Duodenal mucosa (tissue), 2 donors: ENCODE results near the gene QRICH2.
"Not testable (repeated sequence)": the region's sequence is repeated elsewhere in the genome, so short reads cannot be mapped to it uniquely, and the experiment has no call there.

ENCODE experiments used
- H3K27ac ChIP-seq: one replicate; pipeline ENCODE4 v1.7.0; 2013; ENCODE audit warnings: low read depth, low read length
- H3K27me3 ChIP-seq, 2 donors: one replicate each; pipeline ENCODE4 v1.7.0; 2013; ENCODE audit warnings: low read length in 2 of 2, control low read depth in 1 of 2; ENCODE audit not compliant: insufficient read depth in 2 of 2, control insufficient read depth in 1 of 2
- H3K36me3 ChIP-seq, 2 donors: one replicate each; pipeline ENCODE4 v1.7.0; 2013; ENCODE audit warnings: low read length in 2 of 2, control low read depth in 1 of 2; ENCODE audit not compliant: insufficient read depth in 2 of 2, control insufficient read depth in 1 of 2
- H3K4me1 ChIP-seq, 2 donors: one replicate each; pipeline ENCODE4 v1.7.0; 2013; ENCODE audit warnings: low read length in 2 of 2, control low read depth in 1 of 2; ENCODE audit not compliant: insufficient read depth in 2 of 2, control insufficient read depth in 1 of 2
- H3K4me3 ChIP-seq, 2 donors: one replicate each; pipeline ENCODE4 v1.7.0; 2013; ENCODE audit warnings: low read length in 2 of 2, low read depth in 1 of 2
- H3K9ac ChIP-seq, 2 donors: one replicate each; pipeline ENCODE4 v1.7.0; 2013; ENCODE audit warnings: low read length in 2 of 2, low read depth in 1 of 2
- H3K9me3 ChIP-seq, 2 donors: one replicate each; pipeline ENCODE4 v1.7.0; 2013; ENCODE audit warnings: low read length in 2 of 2, control low read depth in 1 of 2; ENCODE audit not compliant: control insufficient read depth in 1 of 2

QRICH2 gene

DNA sequence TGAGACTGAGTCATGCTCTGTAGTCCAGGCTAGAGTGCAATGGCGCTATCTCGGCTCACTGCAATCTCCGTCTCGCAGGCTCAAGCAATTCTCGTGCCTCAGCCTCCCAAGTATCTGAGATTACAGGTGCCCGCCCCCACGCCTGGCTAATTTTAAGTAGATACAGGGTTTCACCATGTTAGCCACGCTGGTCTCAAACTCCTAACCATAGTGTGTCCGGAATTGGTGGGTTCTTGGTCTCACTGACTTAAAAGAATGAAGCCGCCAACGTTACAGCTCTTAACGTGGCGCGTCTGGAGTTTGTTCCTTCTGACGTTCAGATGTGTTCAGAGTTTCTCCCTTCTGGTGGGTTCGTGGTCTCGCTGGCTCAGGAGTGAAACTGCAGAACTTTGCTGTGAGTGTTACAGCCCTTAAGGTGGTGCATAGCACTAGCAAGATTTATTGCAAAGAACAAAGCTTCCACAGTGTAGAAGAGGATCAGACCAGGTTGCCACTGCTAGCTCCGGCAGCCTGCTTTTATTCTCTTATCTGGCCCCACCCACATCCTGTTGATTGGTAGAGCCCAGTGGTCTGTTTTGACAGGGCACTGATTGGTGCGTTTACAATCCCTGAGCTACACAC is 51.5 kb downstream of the QRICH2 start:
- H3K4me3 ChIP-seq, H3K27ac ChIP-seq, H3K9ac ChIP-seq, H3K9me3 ChIP-seq, H3K36me3 ChIP-seq, H3K27me3 ChIP-seq: not testable (repeated sequence)
- peaks cover 40 to 42% of the 10 kb centered on the region in 2 donors for H3K4me1 ChIP-seq

DNA sequence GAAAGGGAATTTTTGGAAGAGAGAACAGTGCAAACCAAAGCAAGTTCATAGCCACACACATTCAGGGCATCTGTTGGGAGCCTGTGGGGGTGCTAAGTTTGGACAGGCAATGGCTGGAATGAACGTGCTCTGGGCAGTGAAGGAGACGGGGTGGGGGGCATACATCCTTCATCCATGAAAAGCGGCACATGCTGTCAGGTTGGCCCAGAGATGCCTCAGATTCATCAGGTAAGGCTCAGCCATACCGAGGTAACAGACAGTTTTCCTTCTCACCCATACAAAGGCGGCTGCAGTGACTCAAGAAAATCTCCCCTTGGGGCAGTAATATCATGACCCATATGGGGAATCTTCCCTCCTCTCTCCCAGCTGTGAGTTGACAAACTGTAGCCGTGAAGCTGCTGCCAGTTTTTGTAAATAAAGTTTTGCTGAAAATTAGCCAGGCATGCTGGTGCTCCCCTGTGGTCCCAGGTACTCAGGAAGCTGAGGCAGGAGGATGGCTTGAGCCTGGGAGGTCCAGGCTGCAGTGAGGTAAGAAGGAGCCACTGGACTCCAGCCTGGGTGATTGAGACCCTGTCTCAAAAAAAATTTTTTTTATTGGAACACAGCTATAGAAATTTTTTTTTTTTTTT is 52.2 kb downstream of the QRICH2 start:
- peaks cover 38 to 45% of the 10 kb centered on the region in 2 donors for H3K4me1 ChIP-seq

DNA sequence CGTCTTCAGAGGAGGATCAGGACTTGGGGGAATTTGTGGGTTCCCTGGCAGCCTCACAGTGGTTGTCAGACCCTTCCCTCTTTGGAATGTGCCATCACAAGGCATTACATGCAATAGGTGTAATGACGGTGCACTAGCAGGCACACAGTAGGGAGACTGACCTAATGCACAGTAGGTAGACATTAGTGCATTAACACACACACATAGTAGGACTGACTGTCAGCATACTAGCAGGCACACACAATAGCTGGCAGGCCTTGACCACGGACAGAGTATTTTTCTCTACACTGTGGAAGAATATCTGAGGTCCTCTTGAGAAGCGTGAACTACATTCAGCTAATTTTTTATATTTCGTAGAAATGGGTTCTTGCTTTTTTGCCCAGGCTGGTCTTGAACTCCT is 53.8 kb downstream of the QRICH2 start:
- Histone ChIP-seq H3K4me1 (peaks cover 26 to 32% of the 10 kb centered on the region in 2 donors), H3K4me3 (no peak overlapping the region), H3K36me3 (no peaks in the 10 kb centered on the region), H3K9ac (no peak overlapping the region), H3K27me3 (no peaks in the 10 kb centered on the region), H3K27ac (no peak overlapping the region), H3K9me3 (no peaks in the 10 kb centered on the region)

More for the DNA sequence above, 52.2 kb downstream of the QRICH2 start:
- Histone ChIP-seq H3K4me3 (no peak overlapping the region), H3K27ac (no peak overlapping the region), H3K9me3 (no peaks in the 10 kb centered on the region), H3K9ac (no peak overlapping the region), H3K27me3 (no peaks in the 10 kb centered on the region), H3K36me3 (no peaks in the 10 kb centered on the region)

DNA sequence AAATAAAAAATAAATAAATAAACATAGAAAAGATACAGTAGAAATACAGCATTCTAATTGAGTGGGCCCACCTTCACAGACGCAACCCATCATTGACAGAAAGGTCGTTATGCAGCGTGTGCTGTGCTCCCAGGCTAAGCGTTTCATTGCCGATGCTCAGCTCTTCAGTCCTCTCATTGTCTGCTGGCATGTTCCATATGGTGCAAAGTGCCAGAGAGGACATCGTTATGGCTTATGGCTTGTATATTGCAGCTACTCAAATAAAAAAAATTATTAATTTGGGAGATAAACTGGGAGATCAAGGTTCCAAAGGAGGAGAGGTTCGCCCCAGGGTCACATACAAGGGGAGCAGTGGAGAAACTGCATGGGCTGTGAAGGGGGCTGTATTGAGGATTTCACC is 54.2 kb downstream of the QRICH2 start:
- Histone ChIP-seq H3K27ac (no peak overlapping the region), H3K9me3 (no peaks in the 10 kb centered on the region), H3K9ac (no peak overlapping the region), H3K27me3 (no peaks in the 10 kb centered on the region), H3K36me3 (no peaks in the 10 kb centered on the region), H3K4me3 (no peak overlapping the region), H3K4me1 (peaks cover 26 to 31% of the 10 kb centered on the region in 2 donors)

DNA sequence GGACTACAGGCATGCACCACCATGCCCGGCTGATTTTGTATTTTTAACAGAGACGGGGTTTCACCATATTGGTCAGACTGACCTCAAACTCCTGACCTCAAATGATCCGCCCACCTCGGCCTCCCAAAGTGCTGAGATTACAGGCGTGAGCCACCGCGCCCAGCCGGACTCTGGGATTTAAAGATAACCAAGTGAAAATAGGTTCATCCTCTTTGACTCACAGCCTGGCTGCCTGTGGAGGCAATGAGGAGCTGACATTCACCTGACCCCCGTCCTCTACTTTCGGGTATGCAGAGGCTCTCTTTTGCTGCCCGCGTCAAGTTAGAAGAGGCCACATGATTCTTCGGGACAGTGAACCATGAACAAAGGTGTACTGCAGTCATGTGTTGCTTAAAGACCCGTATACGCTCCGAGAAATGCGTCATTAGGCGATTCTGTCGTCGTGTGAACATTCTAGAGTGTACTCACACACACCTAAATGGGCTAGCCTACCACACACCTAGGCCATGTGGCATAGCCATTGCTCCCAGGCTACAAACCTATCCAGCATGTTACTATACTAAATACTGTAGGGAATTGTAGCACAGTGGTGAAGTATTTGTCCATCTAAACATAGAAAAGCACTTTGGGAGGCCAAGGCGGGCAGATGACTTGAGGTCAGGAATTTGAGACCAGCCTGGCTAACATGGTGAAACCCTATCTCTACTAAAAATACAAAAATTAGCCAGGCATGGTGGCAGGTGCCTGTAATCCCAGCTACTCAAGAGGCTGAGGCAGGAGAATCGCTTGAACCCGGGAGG is 54.9 kb downstream of the QRICH2 start:
- H3K4me1 ChIP-seq: peaks cover 25 to 26% of the 10 kb centered on the region in 2 donors
- H3K4me3 ChIP-seq, H3K9ac ChIP-seq, H3K27me3 ChIP-seq, H3K36me3 ChIP-seq, H3K27ac ChIP-seq, H3K9me3 ChIP-seq: not testable (repeated sequence)

DNA sequence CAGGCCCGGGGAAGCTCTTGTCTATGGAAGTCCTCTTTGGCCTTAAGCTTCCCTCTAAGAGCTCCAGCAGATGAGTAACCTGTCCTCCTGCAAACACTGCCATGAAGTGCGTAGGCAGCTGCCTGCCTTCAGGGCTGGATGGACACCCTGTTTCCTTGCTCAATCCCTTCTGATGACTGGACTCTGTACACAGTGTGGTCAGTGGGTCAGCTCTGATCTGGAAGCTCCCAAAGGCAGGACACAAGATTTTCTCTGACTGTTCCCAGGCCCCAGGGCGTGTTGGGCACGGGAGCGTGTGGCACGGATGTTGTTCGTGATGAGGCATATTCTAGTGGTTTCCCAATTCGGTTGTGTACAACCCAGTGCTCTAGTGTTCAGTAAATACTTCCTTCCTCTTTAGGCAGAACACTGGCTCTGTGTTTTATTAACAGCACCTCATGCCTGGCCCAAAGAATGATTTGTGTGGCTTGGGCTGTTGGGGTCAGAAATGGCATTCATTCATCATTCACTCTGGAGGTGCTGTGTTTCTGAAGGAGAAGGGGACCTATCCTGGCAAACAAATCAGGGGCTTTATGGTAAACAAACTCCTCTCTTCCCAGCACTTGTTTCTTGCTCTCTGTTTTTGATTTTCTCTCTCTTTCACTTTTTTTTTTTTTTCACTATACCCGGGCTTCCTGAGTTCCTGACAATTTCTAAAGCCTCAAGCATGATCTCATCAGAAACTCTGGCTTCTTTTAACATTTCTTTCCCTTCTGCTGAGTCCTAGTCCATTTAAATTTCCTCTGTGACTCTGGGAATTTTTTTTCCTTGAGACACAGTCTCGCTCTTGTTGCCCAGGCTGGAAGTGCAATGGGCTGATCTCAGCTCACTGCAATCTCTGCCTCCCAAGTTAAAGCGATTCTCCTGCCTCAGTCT is 55.8 kb downstream of the QRICH2 start:
- Histone ChIP-seq H3K9ac (peak overlapping the region in 1 of 2 donors; percentile 52), H3K27ac (no peak overlapping the region), H3K4me3 (peak overlapping the region in 1 of 2 donors; percentile 10)

DNA sequence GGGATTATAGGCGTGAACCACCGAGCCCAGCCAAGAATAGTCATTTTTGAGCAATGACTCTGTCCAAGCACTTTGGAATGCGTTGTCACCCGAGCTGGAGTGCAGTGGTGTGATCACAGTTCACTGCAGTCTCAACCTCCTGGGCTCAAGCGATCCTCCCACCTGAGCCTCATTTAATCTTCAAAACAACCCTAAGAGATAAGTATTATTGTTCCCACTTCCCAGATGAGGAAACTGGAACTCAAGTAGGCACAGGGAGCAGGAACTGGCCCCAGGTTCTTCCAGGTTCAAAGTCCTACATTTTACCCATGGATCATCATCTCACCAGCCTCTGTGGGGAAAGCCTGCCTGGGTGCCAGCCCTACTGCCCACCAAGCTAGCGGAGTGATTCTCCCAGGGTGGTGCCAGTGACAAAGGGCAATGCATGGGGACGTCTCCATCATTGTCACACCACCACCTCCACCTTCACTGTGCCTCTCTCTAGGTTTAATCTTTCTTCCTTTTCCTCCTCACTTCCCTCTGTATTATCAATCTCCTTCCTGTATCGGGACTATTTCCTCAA is 56.5 kb downstream of the QRICH2 start:
- H3K27me3 ChIP-seq: no peaks in the 10 kb centered on the region
- no peak overlapping the region for H3K27ac ChIP-seq
- peak overlapping the region in 1 of 2 donors; percentile 10 for H3K4me3 ChIP-seq
- H3K36me3 ChIP-seq: no peaks in the 10 kb centered on the region
- peak overlapping the region in 1 of 2 donors; percentile 52 for H3K9ac ChIP-seq
- H3K4me1 ChIP-seq: peaks cover 34 to 36% of the 10 kb centered on the region in 2 donors
- no peaks in the 10 kb centered on the region for H3K9me3 ChIP-seq

More for the DNA sequence above, 55.8 kb downstream of the QRICH2 start:
- Histone ChIP-seq H3K4me1 (peaks cover 28 to 30% of the 10 kb centered on the region in 2 donors), H3K9me3 (no peaks in the 10 kb centered on the region), H3K36me3 (no peaks in the 10 kb centered on the region), H3K27me3 (no peaks in the 10 kb centered on the region)

DNA sequence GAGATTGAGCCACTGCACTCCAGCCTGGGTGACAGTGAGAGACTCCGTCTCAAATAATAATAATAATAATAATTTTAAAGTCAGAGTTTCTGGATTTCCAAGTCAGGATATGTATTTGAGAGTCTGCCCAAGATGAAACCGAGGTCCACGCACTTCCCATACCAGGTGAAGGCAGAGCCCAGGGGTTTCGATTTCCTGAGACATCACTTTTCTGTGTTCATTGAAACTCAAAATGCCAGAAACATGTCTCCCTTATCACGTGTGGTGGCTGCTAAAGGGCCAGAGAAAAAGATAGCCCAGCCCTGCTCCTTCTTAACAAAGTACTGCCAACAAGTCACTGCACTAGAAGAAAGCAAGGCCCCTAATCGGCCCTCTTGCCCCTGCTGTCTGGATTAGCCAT is 57.9 kb downstream of the QRICH2 start:
- H3K9me3 ChIP-seq: no peaks in the 10 kb centered on the region
- H3K36me3 ChIP-seq: no peaks in the 10 kb centered on the region
- H3K27ac ChIP-seq: no peak overlapping the region
- H3K4me1 ChIP-seq: peaks cover 39 to 44% of the 10 kb centered on the region in 2 donors
- H3K9ac ChIP-seq: no peak overlapping the region
- H3K4me3 ChIP-seq: no peak overlapping the region
- no peaks in the 10 kb centered on the region for H3K27me3 ChIP-seq

DNA sequence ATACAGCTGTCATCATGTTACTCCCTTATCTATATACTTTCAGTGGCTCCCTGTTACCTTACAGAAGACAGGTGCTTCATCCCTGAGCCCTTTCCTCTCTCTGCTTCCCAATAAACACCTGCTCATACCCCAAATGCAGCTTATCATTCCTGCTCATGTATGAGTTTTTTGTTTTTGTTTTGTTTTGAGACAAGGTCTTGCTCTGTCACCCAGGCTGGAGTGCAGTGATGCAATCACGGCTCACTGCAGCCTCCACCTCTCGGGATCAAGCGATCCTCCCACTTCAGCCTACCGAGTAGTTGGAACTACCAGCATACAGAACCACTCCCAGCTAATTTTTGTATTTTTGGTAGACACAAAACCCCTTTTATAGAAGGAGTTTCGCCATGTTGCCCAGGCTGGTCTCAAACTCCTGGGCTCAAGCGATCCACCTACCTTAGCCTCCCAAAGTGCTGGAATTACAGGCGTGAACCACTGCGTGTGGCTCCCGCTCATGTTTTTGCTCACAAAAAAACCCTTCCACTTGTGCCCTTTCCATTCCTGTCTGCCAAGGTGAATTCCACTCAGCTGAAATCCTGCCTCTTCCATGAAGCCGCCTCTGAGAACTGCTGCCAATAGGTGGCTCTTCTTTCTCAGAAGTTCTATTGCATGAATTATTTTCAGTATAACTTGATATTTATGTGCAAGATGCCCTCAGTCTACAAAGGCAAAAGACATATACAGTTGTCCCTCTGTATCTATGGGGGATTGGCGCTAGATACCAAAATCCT is 59.9 kb downstream of the QRICH2 start:
- no peaks in the 10 kb centered on the region for H3K27me3 ChIP-seq
- H3K36me3 ChIP-seq: no peaks in the 10 kb centered on the region
- no peak overlapping the region for H3K4me3 ChIP-seq
- peaks cover 38 to 43% of the 10 kb centered on the region in 2 donors for H3K4me1 ChIP-seq
- no peak overlapping the region for H3K27ac ChIP-seq
- H3K9me3 ChIP-seq: no peaks in the 10 kb centered on the region
- H3K9ac ChIP-seq: peak overlapping the region in 1 of 2 donors; percentile 14
